ENCODE data around the gene IPO4. TPM values are rescaled to one million over a fixed set of nuclear protein-coding genes. Genes with fewer than 3 reads are reported as not detected.

The IPO4 gene
- total and polyA plus RNA-seq, 2 experiments from 2014 or later = 32.0 to 34.5 TPM

- peak overlapping the region; percentile 53 for H3K4me3 ChIP-seq
- no peaks in the 10 kb centered on the region for H3K9me3 ChIP-seq (ENCODE audit: low read depth)
- no peak for TF ChIP-seq CTCF (IDR thresholded peaks at IDR 0.05; ENCODE audit: low read depth, low read length)
- peak overlapping the region; percentile 35 for H3K27ac ChIP-seq
- peaks cover 10% of the 10 kb centered on the region for H3K4me1 ChIP-seq (ENCODE audit: low read depth)
- no peak for DNase-seq (ENCODE audit: low read depth in 1 of 2, low spot score in 1 of 2)
- H3K27me3 ChIP-seq = no peaks in the 10 kb centered on the region
- H3K36me3 ChIP-seq = peaks cover 29% of the 10 kb centered on the region
Measured at GRCh38 chr14:24147761-24148428, 40.7 kb downstream of the IPO4 start.

- Histone ChIP-seq H3K4me3 (peak within 1 kb of the TSS; percentile 53), H3K4me1 (ENCODE audit: low read depth) (peaks cover 10% of the 10 kb centered on the region), H3K27me3 (no peaks in the 10 kb centered on the region), H3K9me3 (ENCODE audit: low read depth) (no peaks in the 10 kb centered on the region), H3K36me3 (peaks cover 23% of the 10 kb centered on the region), H3K27ac (peak within 1 kb of the TSS; percentile 69)
- DNase-seq (ENCODE audit: low read depth in 1 of 2, low spot score in 1 of 2) = peak; percentile 99
- no peak for TF ChIP-seq CTCF (IDR thresholded peaks at IDR 0.05; ENCODE audit: low read depth, low read length)
Measured at GRCh38 chr14:24146978-24147760, 41.4 kb downstream of the IPO4 start, which contains the start of gene RNF31. RNF31 (plus strand) TSS chr14:24147498; CDS start chr14:24147699, 201 bp downstream.

GRCh38 chr14:24146453-24146977 lies 42.1 kb downstream of the IPO4 start, which contains the start of gene PSME2:
PSME2 (minus strand) TSS chr14:24146610; CDS start chr14:24146581, 29 bp downstream.
- Histone ChIP-seq H3K4me3 (peak within 1 kb of the TSS; percentile 53), H3K36me3 (peaks cover 20% of the 10 kb centered on the region), H3K27ac (peak within 1 kb of the TSS; percentile 69), H3K9me3 (ENCODE audit: low read depth) (no peaks in the 10 kb centered on the region), H3K4me1 (ENCODE audit: low read depth) (peaks cover 10% of the 10 kb centered on the region), H3K27me3 (no peaks in the 10 kb centered on the region)
- DNase-seq (ENCODE audit: low read depth in 1 of 2, low spot score in 1 of 2) = peak; percentile 99
- TF ChIP-seq CTCF (IDR thresholded peaks at IDR 0.05; ENCODE audit: low read depth, low read length) = no peak

- Histone ChIP-seq H3K36me3 (peaks cover 13% of the 10 kb centered on the region), H3K9me3 (ENCODE audit: low read depth) (no peaks in the 10 kb centered on the region), H3K4me1 (ENCODE audit: low read depth) (peaks cover 10% of the 10 kb centered on the region), H3K4me3 (peak overlapping the region; percentile 53), H3K27me3 (no peaks in the 10 kb centered on the region), H3K27ac (peak overlapping the region; percentile 61)
- no peak for TF ChIP-seq CTCF (IDR thresholded peaks at IDR 0.05; ENCODE audit: low read depth, low read length)
- peak in 1 of 2 donors; percentile 6 for DNase-seq (ENCODE audit: low read depth in 1 of 2, low spot score in 1 of 2)
Measured at GRCh38 chr14:24145690-24146452, 42.7 kb downstream of the IPO4 start.

- no peak for DNase-seq (ENCODE audit: low read depth in 1 of 2, low spot score in 1 of 2)
- H3K4me1 ChIP-seq (ENCODE audit: low read depth) = peaks cover 10% of the 10 kb centered on the region
- H3K9me3 ChIP-seq (ENCODE audit: low read depth) = no peaks in the 10 kb centered on the region
- TF ChIP-seq CTCF (IDR thresholded peaks at IDR 0.05; ENCODE audit: low read depth, low read length) = no peak
- H3K4me3 ChIP-seq = no peak overlapping the region
- H3K27ac ChIP-seq = no peak overlapping the region
- peaks cover 7% of the 10 kb centered on the region for H3K36me3 ChIP-seq
- no peaks in the 10 kb centered on the region for H3K27me3 ChIP-seq
Measured at GRCh38 chr14:24145219-24145618, 43.4 kb downstream of the IPO4 start.
